Testis (tissue), 3 donors: ENCODE data around the gene TMEM151B. TPM values are rescaled to one million over a fixed set of nuclear protein-coding genes. Genes with fewer than 3 reads are reported as not detected.
"Not testable (repeated sequence)": the region's sequence is repeated elsewhere in the genome, so short reads cannot be mapped to it uniquely, and the experiment has no call there.

ENCODE experiments used
- DNase-seq: peaks from one replicate; pipeline ENCODE4 v3.0.0-alpha.2; 2019
- H3K27ac ChIP-seq, 2 donors: fragments of 200-600 bp; sonication (generic); one replicate each; pipeline ENCODE4 v1.5.1; 2019
- H3K27me3 ChIP-seq: fragments of 200-600 bp; sonication (generic); one replicate; pipeline ENCODE4 v1.5.1; 2019
- H3K36me3 ChIP-seq: fragments of 200-600 bp; sonication (generic); one replicate; pipeline ENCODE4 v1.5.1; 2017; ENCODE audit warnings: low read depth; ENCODE audit errors: missing control alignments
- H3K4me1 ChIP-seq: fragments of 200-600 bp; sonication (generic); one replicate; pipeline ENCODE4 v1.5.1; 2019
- H3K4me3 ChIP-seq, 2 donors: fragments of 200-600 bp; sonication (generic); one replicate each; pipeline ENCODE4 v1.5.1; 2017 to 2019
- H3K9me3 ChIP-seq: fragments of 200-600 bp; sonication (generic); one replicate; pipeline ENCODE4 v1.5.1; 2017
- CTCF ChIP-seq, 3 experiments: fragments of 450-650 bp in 2 of 3; fragments of 200-600 bp in 1 of 3; sonication (generic) in 1 of 3; IDR thresholded peaks; one replicate each; pipeline ENCODE4 v1.5.1; 2016 to 2019; ENCODE audit warnings: antibody characterized with exemption in 3 of 3, mild to moderate bottlenecking in 2 of 3, moderate library complexity in 1 of 3
- POLR2A ChIP-seq: fragments of 450-650 bp; IDR thresholded peaks from one replicate; pipeline ENCODE4 v1.6.1; 2017; ENCODE audit warnings: antibody characterized with exemption, mild to moderate bottlenecking, moderate library complexity
- WGBS, 2 donors: methylation state at CpG; one replicate each; pipeline ENCODE4 v1.1.5; 2018; 5-methylcytosine and 5-hydroxymethylcytosine counted together
- intact Hi-C: fragments of 100-400 bp; cut with DNase I; formaldehyde crosslinking; loops from one replicate; pipeline ENCODE4 v1.15.1; 2023; ENCODE audit warnings: low total_unique reads
- polyA plus RNA-seq: library from polyadenylated mRNA; stranded (reverse); fragments of 350-450 nt; fragmentation: Illumina TruSeq; extraction: RNeasy Lipid Tissue Mini Kit (QIAGEN cat#74804); gene quantifications from one replicate; pipeline ENCODE4 v1.2.3, GENCODE V29; 2014; ENCODE audit warnings: low read depth, low replicate concordance; ENCODE audit not compliant: insufficient read depth
- total RNA-seq, 2 donors: library from RNA; depleted of rRNA; stranded (reverse); fragments of >200 nt; gene quantifications; one replicate each; pipeline ENCODE4 v1.2.3, GENCODE V29; 2016

The TMEM151B gene
- total and polyA plus RNA-seq, 3 donors from 2014 or later, result 1.3 to 2.8 (median 1.6) TPM

- no peaks in the 10 kb centered on the region for H3K9me3 ChIP-seq
- H3K4me3 ChIP-seq, result no peak overlapping the region
- peak overlapping the region; percentile 44 to 84 for H3K27ac ChIP-seq
- TF ChIP-seq POLR2A (no peak), CTCF (IDR thresholded peaks at IDR 0.05) (no peak)
- WGBS, 2 donors, result 91 to 100% methylated on average over 3 to 7 of the region's 7 CpGs
- peaks cover 63% of the 10 kb centered on the region for H3K4me1 ChIP-seq
- intact Hi-C loops, result no loop called here
- no peaks in the 10 kb centered on the region for H3K36me3 ChIP-seq
- DNase-seq, result no peak
- H3K27me3 ChIP-seq, result no peaks in the 10 kb centered on the region
Measured at GRCh38 chr6:44228433-44228832, 41.8 kb upstream of the TMEM151B start.

GRCh38 chr6:44228836-44229235 is 41.4 kb upstream of the TMEM151B start:
- intact Hi-C loops, result no loop called here
- no peak for DNase-seq
- TF ChIP-seq CTCF (IDR thresholded peaks at IDR 0.05) (no peak), POLR2A (no peak)
- no peaks in the 10 kb centered on the region for H3K9me3 ChIP-seq
- no peak overlapping the region for H3K4me3 ChIP-seq
- no peaks in the 10 kb centered on the region for H3K36me3 ChIP-seq
- no peaks in the 10 kb centered on the region for H3K27me3 ChIP-seq
- H3K27ac ChIP-seq, result peak overlapping the region; percentile 44 to 84
- 50 to 60% methylated on average over 3 to 5 of the region's 5 CpGs for WGBS, 2 donors
- peaks cover 66% of the 10 kb centered on the region for H3K4me1 ChIP-seq

GRCh38 chr6:44229376-44230033 is 40.7 kb upstream of the TMEM151B start:
- Histone ChIP-seq H3K9me3 (no peaks in the 10 kb centered on the region), H3K4me3 (no peak overlapping the region), H3K4me1 (peaks cover 66% of the 10 kb centered on the region), H3K36me3 (no peaks in the 10 kb centered on the region), H3K27me3 (no peaks in the 10 kb centered on the region), H3K27ac (peak overlapping the region in 1 of 2 donors; percentile 58)
- DNase-seq, result no peak
- TF ChIP-seq CTCF (IDR thresholded peaks at IDR 0.05) (no peak), POLR2A (no peak)
- intact Hi-C loops, result loop anchor here (10.0 kb wide), 1 partner anchor 55 kb away; no protein-coding TSS in a partner anchor
- 57 to 67% methylated on average over 11 of the region's 11 CpGs for WGBS, 2 donors

GRCh38 chr6:44230034-44230675 is 40.1 kb upstream of the TMEM151B start:
- no peak for DNase-seq
- TF ChIP-seq CTCF (IDR thresholded peaks at IDR 0.05), result no peak
- TF ChIP-seq POLR2A, result no peak
- 73 to 85% methylated on average over 5 to 10 of the region's 10 CpGs for WGBS, 2 donors
- Histone ChIP-seq H3K4me3 (no peak overlapping the region), H3K27me3 (no peaks in the 10 kb centered on the region), H3K36me3 (no peaks in the 10 kb centered on the region), H3K4me1 (peaks cover 66% of the 10 kb centered on the region), H3K9me3 (no peaks in the 10 kb centered on the region), H3K27ac (peak overlapping the region; percentile 20 to 58)
- intact Hi-C loops, result loop anchor here (10.0 kb wide), 1 partner anchor 55 kb away; no protein-coding TSS in a partner anchor

- DNase-seq, H3K27me3 ChIP-seq, H3K9me3 ChIP-seq, H3K27ac ChIP-seq, H3K4me3 ChIP-seq, H3K36me3 ChIP-seq: not testable (repeated sequence)
- intact Hi-C loops, result loop anchor here (10.0 kb wide), 1 partner anchor 57 kb away; no protein-coding TSS in a partner anchor
- 88 to 96% methylated on average over 9 of the region's 9 CpGs for WGBS, 2 donors
- peaks cover 60% of the 10 kb centered on the region for H3K4me1 ChIP-seq
Measured at GRCh38 chr6:44231426-44231825, 38.8 kb upstream of the TMEM151B start.
